NCI-H1694 treated with DMSO at 0.1 percent for 48 hours (cell line): Measurements from ENCODE around the gene PNMA3.
"Not testable (repeated sequence)": the region's sequence is repeated elsewhere in the genome, so short reads cannot be mapped to it uniquely, and the experiment has no call there.

Source experiments
- DNase-seq: peaks from one replicate; lab custom pipeline; 2025; lab: John Stamatoyannopoulos, UW

PNMA3 gene, protein sequence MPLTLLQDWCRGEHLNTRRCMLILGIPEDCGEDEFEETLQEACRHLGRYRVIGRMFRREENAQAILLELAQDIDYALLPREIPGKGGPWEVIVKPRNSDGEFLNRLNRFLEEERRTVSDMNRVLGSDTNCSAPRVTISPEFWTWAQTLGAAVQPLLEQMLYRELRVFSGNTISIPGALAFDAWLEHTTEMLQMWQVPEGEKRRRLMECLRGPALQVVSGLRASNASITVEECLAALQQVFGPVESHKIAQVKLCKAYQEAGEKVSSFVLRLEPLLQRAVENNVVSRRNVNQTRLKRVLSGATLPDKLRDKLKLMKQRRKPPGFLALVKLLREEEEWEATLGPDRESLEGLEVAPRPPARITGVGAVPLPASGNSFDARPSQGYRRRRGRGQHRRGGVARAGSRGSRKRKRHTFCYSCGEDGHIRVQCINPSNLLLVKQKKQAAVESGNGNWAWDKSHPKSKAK

GRCh38 chrX:153055871-153056749, at the start of gene PNMA3:
TSS of gene PNMA3 (plus strand) at chrX:153056470. CDS start at chrX:153057056, 586 bp downstream.
- DNase-seq = no peak

GRCh38 chrX:153017174-153017573, 39.1 kb upstream of the PNMA3 start:
- not testable (repeated sequence) for DNase-seq

DNA sequence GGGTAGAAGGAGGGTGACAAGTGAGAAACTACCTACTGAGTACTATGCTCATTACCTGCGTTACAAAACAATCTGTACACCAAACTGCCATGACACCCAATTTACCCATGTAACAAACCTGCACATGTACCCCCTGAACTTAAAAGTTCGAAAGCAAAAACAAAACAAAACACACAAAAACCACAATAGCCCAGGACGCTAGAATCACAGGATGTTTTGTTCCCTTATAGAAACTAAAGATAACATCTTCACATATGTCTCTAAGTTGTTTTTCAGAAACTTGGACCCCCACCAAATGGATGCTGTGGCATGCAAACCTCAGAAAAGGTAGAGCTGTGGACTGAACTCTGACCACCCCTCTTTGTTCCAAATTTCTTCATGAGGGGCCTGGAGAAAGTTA, 37.1 kb upstream of the PNMA3 start:
- DNase-seq = no peak

DNA sequence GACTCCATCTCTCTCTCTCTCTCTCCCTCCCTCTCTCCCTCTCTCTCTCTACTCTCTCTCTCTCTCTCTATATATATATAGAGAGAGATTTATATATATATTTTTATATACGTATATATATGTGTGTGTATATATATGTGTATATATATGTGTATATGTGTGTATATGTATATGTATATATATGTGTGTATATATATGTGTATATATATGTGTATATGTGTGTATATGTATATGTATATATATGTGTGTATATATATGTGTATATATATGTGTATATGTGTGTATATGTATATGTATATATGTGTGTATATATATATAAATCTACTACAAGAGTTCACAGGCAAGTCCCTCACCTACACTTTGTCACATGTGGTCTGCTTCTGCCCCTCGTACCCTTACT, 29.8 kb upstream of the PNMA3 start:
- DNase-seq = not testable (repeated sequence)

DNA sequence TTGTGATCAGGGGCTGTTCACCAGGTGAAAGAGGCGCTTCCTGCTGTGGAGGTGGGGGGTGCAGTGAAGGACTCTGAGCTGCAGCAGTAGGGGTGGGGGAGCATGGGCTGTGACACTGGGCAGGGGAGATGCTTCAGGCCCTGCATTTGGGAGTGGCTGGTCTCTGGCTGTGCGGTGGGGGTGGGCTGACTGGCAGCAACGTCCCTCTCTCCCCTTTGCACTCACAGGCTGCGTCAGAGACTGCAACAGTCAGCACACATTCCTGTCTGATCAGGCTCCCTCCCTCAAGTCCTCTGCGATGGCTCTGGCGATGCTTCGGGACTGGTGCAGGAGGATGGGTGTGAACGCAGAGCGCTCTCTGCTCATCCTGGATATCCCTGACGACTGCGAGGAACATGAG, 27.8 kb upstream of the PNMA3 start:
- not testable (repeated sequence) for DNase-seq

GRCh38 chrX:153029162-153029561, 27.1 kb upstream of the PNMA3 start:
- no peak for DNase-seq

GRCh38 chrX:153029875-153030274, 26.4 kb upstream of the PNMA3 start:
- no peak for DNase-seq

- DNase-seq = no peak
Measured at GRCh38 chrX:153030801-153031200, 25.5 kb upstream of the PNMA3 start.

GRCh38 chrX:153032397-153033118, 23.7 kb upstream of the PNMA3 start:
- no peak for DNase-seq

GRCh38 chrX:153049093-153049492, 7.2 kb upstream of the PNMA3 start:
- DNase-seq = no peak

- no peak for DNase-seq
Measured at GRCh38 chrX:153052534-153052933, 3.7 kb upstream of the PNMA3 start.

DNA sequence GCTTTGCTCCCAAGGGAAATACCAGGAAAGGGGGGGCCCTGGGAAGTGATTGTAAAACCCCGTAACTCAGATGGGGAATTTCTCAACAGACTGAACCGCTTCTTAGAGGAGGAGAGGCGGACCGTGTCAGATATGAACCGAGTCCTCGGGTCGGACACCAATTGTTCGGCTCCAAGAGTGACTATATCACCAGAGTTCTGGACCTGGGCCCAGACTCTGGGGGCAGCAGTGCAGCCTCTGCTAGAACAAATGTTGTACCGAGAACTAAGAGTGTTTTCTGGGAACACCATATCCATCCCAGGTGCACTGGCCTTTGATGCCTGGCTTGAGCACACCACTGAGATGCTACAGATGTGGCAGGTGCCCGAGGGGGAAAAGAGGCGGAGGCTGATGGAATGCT, 1.0 kb downstream of the PNMA3 start:
- no peak for DNase-seq

DNA sequence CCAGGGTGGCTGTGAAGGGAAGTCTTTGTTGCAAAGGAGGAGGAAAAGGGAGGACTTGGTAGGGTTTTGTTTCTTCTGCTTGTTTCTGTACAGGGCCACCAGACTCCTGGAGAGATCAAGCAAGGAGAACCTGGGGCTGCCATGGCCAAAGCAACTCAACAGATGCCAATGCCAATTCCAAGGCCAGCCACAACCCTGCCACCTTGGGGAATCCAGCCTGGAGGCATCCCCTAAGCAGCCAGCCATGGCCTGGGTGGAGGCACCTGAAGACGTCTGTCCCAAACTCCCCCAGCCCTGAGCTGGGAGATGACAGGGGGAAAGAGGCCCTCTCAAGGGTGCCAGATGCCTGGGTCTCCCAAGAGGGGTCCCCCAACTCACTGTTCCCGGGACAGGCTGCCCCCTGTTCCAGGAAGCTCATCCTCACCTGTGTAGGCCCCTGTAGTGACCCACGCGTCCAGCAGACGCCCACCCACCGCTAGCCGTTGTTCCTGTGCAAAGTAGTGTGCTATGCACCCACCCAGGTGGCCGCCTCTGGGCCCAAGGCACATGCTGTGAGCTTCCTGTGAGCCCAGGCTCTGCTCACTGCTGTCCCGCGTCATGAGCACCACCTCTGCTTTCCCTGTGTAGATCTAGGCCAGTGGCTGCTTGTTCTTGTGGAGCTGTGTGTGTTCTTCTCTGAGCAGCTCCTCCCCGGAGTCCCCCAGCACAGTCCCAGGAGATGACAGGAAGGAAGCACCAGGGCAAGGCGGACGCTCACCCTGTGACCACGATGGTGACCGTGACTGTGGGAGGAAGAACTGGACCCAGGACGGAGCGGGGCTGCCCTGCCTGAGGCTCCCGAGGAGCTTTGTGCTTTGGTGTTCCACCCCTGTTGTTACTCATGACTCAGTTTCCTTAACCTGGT, 3.2 kb downstream of the PNMA3 start:
- no peak for DNase-seq

- DNase-seq = no peak
Measured at GRCh38 chrX:153060095-153060445, 3.8 kb downstream of the PNMA3 start.

DNA sequence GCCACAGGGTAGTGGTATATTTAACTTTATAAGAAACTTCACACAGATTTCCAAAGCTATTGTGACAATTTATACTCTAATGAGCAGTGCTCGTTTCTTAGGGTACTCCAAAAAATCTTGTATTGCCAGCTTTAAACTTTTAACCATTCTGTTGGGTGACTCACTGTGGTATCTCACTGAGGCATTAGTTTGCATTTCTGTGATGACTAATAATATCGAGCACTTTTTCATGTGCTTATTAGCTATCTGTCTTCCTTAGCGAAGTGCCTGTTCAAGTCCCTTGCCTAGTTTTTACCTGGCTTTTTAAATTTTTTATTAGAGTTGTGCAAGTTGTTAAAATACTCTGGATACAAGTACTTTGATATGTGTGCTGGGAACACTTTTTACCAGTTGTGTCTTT, 5.5 kb downstream of the PNMA3 start:
- DNase-seq = no peak

DNA sequence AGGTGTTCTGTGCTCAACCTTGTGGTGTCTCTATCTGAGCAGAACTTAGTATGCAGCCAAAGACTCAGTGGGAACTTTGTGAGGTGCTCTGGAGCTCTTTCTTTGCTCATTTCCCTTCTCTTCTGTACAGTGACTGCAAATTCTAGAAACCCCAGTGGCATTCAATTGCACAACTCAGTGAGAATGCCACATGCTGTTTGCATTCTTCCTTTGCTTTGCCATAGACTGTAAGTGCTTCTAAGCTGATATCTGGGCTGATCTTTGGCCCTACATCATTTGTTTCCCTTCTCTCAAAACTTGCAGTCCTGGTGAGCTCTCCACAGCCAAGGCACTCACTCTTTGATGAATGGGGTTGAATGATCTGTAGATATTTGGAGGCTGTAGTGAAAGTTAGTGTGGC, 7.0 kb downstream of the PNMA3 start:
- DNase-seq = no peak

- no peak for DNase-seq
Measured at GRCh38 chrX:153064061-153064460, 7.8 kb downstream of the PNMA3 start.

DNA sequence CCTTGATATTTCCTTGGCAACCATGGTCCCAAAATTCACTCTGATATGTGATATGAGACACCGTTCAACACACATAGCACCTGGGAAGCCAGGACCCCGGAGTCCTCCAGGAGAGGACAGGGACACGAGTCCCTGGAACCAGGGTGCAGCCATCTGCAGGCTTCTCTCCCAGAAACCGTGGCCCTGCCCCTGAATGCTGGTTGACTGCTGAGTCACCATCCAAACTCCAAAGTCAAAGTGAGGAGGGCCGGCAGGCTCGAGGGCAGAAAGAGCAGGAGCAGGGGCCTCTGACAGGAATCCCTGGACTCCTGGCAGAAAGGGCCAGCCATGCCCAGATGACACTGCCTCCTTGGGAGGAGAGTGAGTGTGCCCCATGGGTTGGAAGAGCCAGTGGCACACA, 9.1 kb downstream of the PNMA3 start:
- DNase-seq = no peak

DNA sequence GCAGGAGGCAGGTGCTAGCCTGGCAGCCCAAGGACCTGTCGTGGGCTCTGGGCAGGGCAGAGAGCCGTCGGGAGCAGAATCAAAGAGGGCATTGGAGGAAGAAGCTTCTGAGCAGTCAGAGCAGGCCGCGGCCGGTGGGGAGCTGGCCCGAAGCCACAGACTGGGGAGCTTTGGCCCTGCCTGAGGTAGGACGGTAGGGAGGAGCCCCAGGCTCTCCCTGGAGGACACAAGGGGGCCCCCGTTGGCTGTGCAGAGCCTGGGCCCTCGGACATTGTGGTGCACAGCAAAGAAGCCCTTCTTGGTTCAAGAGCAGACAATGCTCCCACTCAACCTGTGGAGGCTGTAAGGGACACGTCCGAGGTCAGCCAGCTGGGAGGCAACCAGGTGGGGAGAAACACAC, 10.1 kb downstream of the PNMA3 start:
- not testable (repeated sequence) for DNase-seq

DNA sequence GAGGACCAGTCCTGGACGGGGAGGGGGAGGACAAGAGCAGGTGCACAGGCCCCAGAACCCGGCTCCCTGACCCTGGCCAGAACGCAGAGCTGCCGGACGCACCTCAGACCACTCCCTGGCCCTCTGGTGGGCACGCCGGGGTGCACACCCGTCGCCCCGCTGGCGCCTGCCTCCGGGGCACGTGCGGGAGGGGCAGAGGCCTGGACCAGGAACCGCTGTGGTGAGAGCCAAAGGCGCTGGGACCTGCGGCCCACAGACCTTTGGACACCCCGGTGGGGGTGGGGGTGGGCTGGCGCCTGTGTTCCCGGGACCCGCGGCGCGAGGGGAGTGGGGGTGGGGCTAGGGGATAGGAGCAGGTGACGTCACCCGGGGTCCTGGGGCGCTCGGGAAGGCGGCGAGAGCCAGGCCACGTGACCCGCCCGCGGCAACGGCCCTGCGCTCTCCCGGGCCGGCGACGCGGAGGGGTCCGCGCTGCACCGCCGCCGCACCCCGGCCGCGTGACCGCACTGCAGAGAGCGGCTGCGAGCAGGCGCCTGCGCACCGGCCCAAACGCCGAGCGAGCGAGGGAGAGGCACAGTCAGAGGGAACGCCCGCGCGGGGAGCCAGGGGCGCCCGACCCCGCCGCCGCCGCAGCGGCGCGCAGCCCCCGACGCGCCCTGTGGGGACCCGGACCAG, 15.8 kb downstream of the PNMA3 start, which contains the start of gene PNMA6A:
Gene PNMA6A (plus strand): TSS at position 546 of the 675 bp plus-strand sequence. CDS start 609 bp downstream, outside the sequence.
- not testable (repeated sequence) for DNase-seq

- not testable (repeated sequence) for DNase-seq
Measured at GRCh38 chrX:153073331-153073730, 17.1 kb downstream of the PNMA3 start.
